Neural progenitor cell (in vitro differentiated cells): Measurements from ENCODE around the gene ZNF490. TPM values are rescaled to one million over a fixed set of nuclear protein-coding genes. Genes with fewer than 3 reads are reported as not detected.

Experiments
- DNase-seq: peaks from one replicate; pipeline ENCODE4 v3.0.0-alpha.2; 2016; ENCODE audit warnings: low spot score
- H2AFZ ChIP-seq: fragments of 200-600 bp; sonication (generic); replicated peaks from 2 replicates; pipeline ENCODE4 v1.6.1; 2016; ENCODE audit warnings: antibody characterized with exemption
- H3F3A ChIP-seq: fragments of 200-600 bp; sonication (generic); 2 replicates; pipeline ENCODE4 v1.6.1; 2016; ENCODE audit warnings: antibody characterized with exemption, low read depth
- H3K27ac ChIP-seq: fragments of 200-600 bp; sonication (generic); 2 replicates; pipeline ENCODE4 v1.5.1; 2016; ENCODE audit warnings: mild to moderate bottlenecking
- H3K27me3 ChIP-seq: fragments of 200-600 bp; sonication (generic); 2 replicates; pipeline ENCODE4 v1.6.1; 2016; ENCODE audit warnings: mild to moderate bottlenecking, moderate library complexity
- H3K36me3 ChIP-seq: fragments of 200-600 bp; sonication (generic); 2 replicates; pipeline ENCODE4 v1.5.1; 2016
- H3K4me1 ChIP-seq: fragments of 200-600 bp; sonication (generic); 2 replicates; pipeline ENCODE4 v1.6.1; 2016; ENCODE audit warnings: mixed run types
- H3K4me2 ChIP-seq: fragments of 200-600 bp; sonication (generic); 2 replicates; pipeline ENCODE4 v1.6.1; 2016
- H3K4me3 ChIP-seq: fragments of 200-600 bp; sonication (generic); 2 replicates; pipeline ENCODE4 v1.5.1; 2016
- H3K79me2 ChIP-seq: fragments of 200-600 bp; sonication (generic); 2 replicates; pipeline ENCODE4 v1.6.1; 2016; ENCODE audit warnings: low read depth
- H3K9ac ChIP-seq: fragments of 200-600 bp; sonication (generic); 2 replicates; pipeline ENCODE4 v1.6.1; 2016
- H3K9me3 ChIP-seq: fragments of 200-600 bp; sonication (generic); 2 replicates; pipeline ENCODE4 v1.5.1; 2016; ENCODE audit warnings: low read depth
- H4K20me1 ChIP-seq: fragments of 200-600 bp; sonication (generic); 2 replicates; pipeline ENCODE4 v1.6.1; 2016; ENCODE audit warnings: low read depth
- H3K27ac Mint-ChIP-seq: 3 replicates; pipeline ENCODE4 v1.8.0; 2021; ENCODE audit warnings: mixed read lengths
- H3K27me3 Mint-ChIP-seq: 2 replicates; pipeline ENCODE4 v1.8.0; 2022; ENCODE audit warnings: low read depth, mild to moderate bottlenecking, inconsistent platforms, moderate library complexity, mixed read lengths; ENCODE audit not compliant: insufficient read depth
- H3K36me3 Mint-ChIP-seq: 3 replicates; pipeline ENCODE4 v1.8.0; 2021; ENCODE audit warnings: mixed read lengths
- H3K4me1 Mint-ChIP-seq: 3 replicates; pipeline ENCODE4 v1.8.0; 2021; ENCODE audit warnings: mixed read lengths
- H3K4me3 Mint-ChIP-seq: 3 replicates; pipeline ENCODE4 v1.8.0; 2021; ENCODE audit warnings: mild to moderate bottlenecking, moderate library complexity, mixed read lengths
- H3K9me3 Mint-ChIP-seq: 3 replicates; pipeline ENCODE4 v1.8.0; 2020; ENCODE audit warnings: mixed read lengths
- CTCF ChIP-seq: fragments of 200-600 bp; sonication (generic); IDR thresholded peaks from 2 replicates; pipeline ENCODE4 v1.5.1; 2017; ENCODE audit warnings: antibody characterized with exemption, mild to moderate bottlenecking
- EZH2 ChIP-seq: fragments of 200-600 bp; sonication (generic); IDR thresholded peaks from 2 replicates; pipeline ENCODE4 v1.6.1; 2017; ENCODE audit warnings: antibody characterized with exemption, mild to moderate bottlenecking, moderate library complexity
- EZH2phosphoT487 ChIP-seq: fragments of 200-600 bp; sonication (generic); IDR thresholded peaks from 2 replicates; pipeline ENCODE4 v1.6.1; 2017; ENCODE audit warnings: antibody characterized with exemption
- total RNA-seq: library from RNA; depleted of rRNA; stranded (reverse); fragments of >200 nt; gene quantifications from 2 replicates; pipeline ENCODE4 v1.2.3, GENCODE V29; 2015; ENCODE audit warnings: low replicate concordance

ZNF490 gene
- total RNA-seq, 1 donor from 2014 or later, result 16.7 TPM

- H3K4me1 Mint-ChIP-seq, result no peaks in the 10 kb centered on the region
- Histone ChIP-seq H3K27me3 (no peaks in the 10 kb centered on the region), H3K27ac (no peak overlapping the region), H3K4me3 (no peak overlapping the region), H3K79me2 (peaks cover 1% of the 10 kb centered on the region), H2AFZ (no peak overlapping the region), H3F3A (no peaks in the 10 kb centered on the region), H3K9me3 (no peaks in the 10 kb centered on the region), H4K20me1 (no peaks in the 10 kb centered on the region), H3K36me3 (no peaks in the 10 kb centered on the region), H3K9ac (no peak overlapping the region), H3K4me1 (no peaks in the 10 kb centered on the region), H3K4me2 (no peak overlapping the region)
- DNase-seq, result no peak
- no peak overlapping the region for H3K27ac Mint-ChIP-seq
- no peaks in the 10 kb centered on the region for H3K9me3 Mint-ChIP-seq
- no peaks in the 10 kb centered on the region for H3K27me3 Mint-ChIP-seq
- H3K4me3 Mint-ChIP-seq, result no peak overlapping the region
- TF ChIP-seq EZH2 (no peak), EZH2phosphoT487 (no peak)
- H3K36me3 Mint-ChIP-seq, result peaks cover 6% of the 10 kb centered on the region
Observed at GRCh38 chr19:12603714-12604113, 6.9 kb downstream of the ZNF490 start.

- Histone ChIP-seq H3F3A (no peaks in the 10 kb centered on the region), H3K27ac (no peak overlapping the region), H3K36me3 (no peaks in the 10 kb centered on the region), H3K4me3 (no peak overlapping the region), H3K9ac (no peak overlapping the region), H3K79me2 (no peaks in the 10 kb centered on the region), H3K4me2 (no peak overlapping the region), H3K27me3 (no peaks in the 10 kb centered on the region), H4K20me1 (no peaks in the 10 kb centered on the region), H3K4me1 (no peaks in the 10 kb centered on the region), H3K9me3 (no peaks in the 10 kb centered on the region), H2AFZ (no peak overlapping the region)
- peaks cover 14% of the 10 kb centered on the region for H3K36me3 Mint-ChIP-seq
- TF ChIP-seq EZH2phosphoT487, result no peak
- no peak for TF ChIP-seq CTCF
- no peak for TF ChIP-seq EZH2
- no peaks in the 10 kb centered on the region for H3K4me1 Mint-ChIP-seq
- H3K9me3 Mint-ChIP-seq, result no peaks in the 10 kb centered on the region
- H3K27me3 Mint-ChIP-seq, result peaks cover 2% of the 10 kb centered on the region
- no peak overlapping the region for H3K4me3 Mint-ChIP-seq
- H3K27ac Mint-ChIP-seq, result no peak overlapping the region
- DNase-seq, result no peak
Observed at GRCh38 chr19:12597594-12597993, 13.0 kb downstream of the ZNF490 start.

GRCh38 chr19:12596927-12597548 is 13.6 kb downstream of the ZNF490 start:
- no peaks in the 10 kb centered on the region for H3K27me3 ChIP-seq
- H3K27ac ChIP-seq, result no peak overlapping the region
- peaks cover 14% of the 10 kb centered on the region for H3K36me3 Mint-ChIP-seq
- no peaks in the 10 kb centered on the region for H3K4me1 Mint-ChIP-seq
- H3K4me3 Mint-ChIP-seq, result no peak overlapping the region
- peaks cover 2% of the 10 kb centered on the region for H3K27me3 Mint-ChIP-seq
- no peak overlapping the region for H3K27ac Mint-ChIP-seq
- no peak overlapping the region for H3K4me2 ChIP-seq
- no peaks in the 10 kb centered on the region for H3K79me2 ChIP-seq
- no peaks in the 10 kb centered on the region for H3K36me3 ChIP-seq
- TF ChIP-seq CTCF (no peak), EZH2phosphoT487 (no peak), EZH2 (no peak)
- no peak overlapping the region for H3K4me3 ChIP-seq
- no peaks in the 10 kb centered on the region for H4K20me1 ChIP-seq
- no peak for DNase-seq
- H3K4me1 ChIP-seq, result no peaks in the 10 kb centered on the region
- no peaks in the 10 kb centered on the region for H3F3A ChIP-seq
- no peak overlapping the region for H3K9ac ChIP-seq
- no peaks in the 10 kb centered on the region for H3K9me3 ChIP-seq
- H3K9me3 Mint-ChIP-seq, result no peaks in the 10 kb centered on the region
- H2AFZ ChIP-seq, result no peak overlapping the region

- H3K4me1 ChIP-seq, result no peaks in the 10 kb centered on the region
- no peaks in the 10 kb centered on the region for H3K9me3 Mint-ChIP-seq
- TF ChIP-seq EZH2phosphoT487 (no peak), EZH2 (no peak), CTCF (no peak)
- H3K27me3 ChIP-seq, result no peaks in the 10 kb centered on the region
- H3K27ac Mint-ChIP-seq, result no peak overlapping the region
- peaks cover 12% of the 10 kb centered on the region for H3K36me3 Mint-ChIP-seq
- DNase-seq, result no peak
- no peak overlapping the region for H3K4me3 Mint-ChIP-seq
- H3K9ac ChIP-seq, result no peak overlapping the region
- no peaks in the 10 kb centered on the region for H3K36me3 ChIP-seq
- H3K27ac ChIP-seq, result no peak overlapping the region
- H2AFZ ChIP-seq, result no peak overlapping the region
- no peaks in the 10 kb centered on the region for H3F3A ChIP-seq
- no peak overlapping the region for H3K4me2 ChIP-seq
- no peaks in the 10 kb centered on the region for H4K20me1 ChIP-seq
- no peaks in the 10 kb centered on the region for H3K4me1 Mint-ChIP-seq
- H3K9me3 ChIP-seq, result no peaks in the 10 kb centered on the region
- H3K79me2 ChIP-seq, result no peaks in the 10 kb centered on the region
- no peak overlapping the region for H3K4me3 ChIP-seq
- peaks cover 2% of the 10 kb centered on the region for H3K27me3 Mint-ChIP-seq
Observed at GRCh38 chr19:12596485-12596884, 14.1 kb downstream of the ZNF490 start.
